GM23338 (cell line): ENCODE measurements around the gene KRT74. TPM values are rescaled to one million over a fixed set of nuclear protein-coding genes. Genes with fewer than 3 reads are reported as not detected.

Experiments
- ATAC-seq: fragments of 200-7000 bp; cut with Tn5 transposase; 3 replicates; pipeline ENCODE4 v1.9.1; 2020
- DNase-seq: peaks from one replicate; pipeline ENCODE4 v3.0.0-alpha.2; 2015; ENCODE audit warnings: low spot score
- H2AFZ ChIP-seq: fragments of 200-600 bp; sonication (generic); 2 replicates; pipeline ENCODE4 v1.8.0; 2016; ENCODE audit warnings: antibody characterized with exemption, mild to moderate bottlenecking, moderate library complexity
- H3F3A ChIP-seq: fragments of 200-600 bp; sonication (generic); replicated peaks from 2 replicates; pipeline ENCODE4 v1.8.0; 2017; ENCODE audit warnings: antibody characterized with exemption, mixed run types, low read depth
- H3K27ac ChIP-seq: fragments of 200-600 bp; sonication (generic); 2 replicates; pipeline ENCODE4 v1.6.1; 2016; ENCODE audit warnings: low read depth
- H3K27me3 ChIP-seq: fragments of 200-600 bp; sonication (generic); 2 replicates; pipeline ENCODE4 v1.8.0; 2016; ENCODE audit warnings: mild to moderate bottlenecking, mixed run types, moderate library complexity; ENCODE audit not compliant: insufficient read depth
- H3K36me3 ChIP-seq: fragments of 200-600 bp; sonication (generic); 2 replicates; pipeline ENCODE4 v1.8.0; 2016; ENCODE audit warnings: mild to moderate bottlenecking; ENCODE audit not compliant: insufficient read depth
- H3K4me1 ChIP-seq: fragments of 200-600 bp; sonication (generic); 2 replicates; pipeline ENCODE4 v1.8.0; 2016; ENCODE audit warnings: mild to moderate bottlenecking, moderate library complexity; ENCODE audit not compliant: insufficient read depth
- H3K4me2 ChIP-seq: fragments of 200-600 bp; sonication (generic); 2 replicates; pipeline ENCODE4 v1.7.1; 2017; ENCODE audit warnings: mixed run types
- H3K4me3 ChIP-seq: fragments of 200-600 bp; sonication (generic); 2 replicates; pipeline ENCODE4 v1.6.1; 2016; ENCODE audit warnings: mixed run types
- H3K79me2 ChIP-seq: fragments of 200-600 bp; sonication (generic); replicated peaks from 2 replicates; pipeline ENCODE4 v1.8.0; 2017; ENCODE audit warnings: mild to moderate bottlenecking; ENCODE audit not compliant: insufficient read depth
- H3K9me2 ChIP-seq: fragments of 200-600 bp; sonication (generic); 2 replicates; pipeline ENCODE4 v1.8.0; 2017; ENCODE audit not compliant: insufficient read depth
- H4K20me1 ChIP-seq: fragments of 200-600 bp; sonication (generic); replicated peaks from 2 replicates; pipeline ENCODE4 v1.8.0; 2017; ENCODE audit warnings: mild to moderate bottlenecking; ENCODE audit not compliant: insufficient read depth
- H3K27ac Mint-ChIP-seq: 2 replicates; pipeline ENCODE4 v1.8.0; 2020; ENCODE audit warnings: inconsistent platforms, mild to moderate bottlenecking, moderate library complexity, mixed read lengths
- H3K27me3 Mint-ChIP-seq: 3 replicates; pipeline ENCODE4 v1.8.0; 2022; ENCODE audit warnings: low read depth, mild to moderate bottlenecking, moderate library complexity, mixed read lengths, inconsistent platforms; ENCODE audit not compliant: insufficient read depth, poor library complexity
- H3K36me3 Mint-ChIP-seq: 3 replicates; pipeline ENCODE4 v1.8.0; 2021; ENCODE audit warnings: low read depth, mild to moderate bottlenecking, inconsistent platforms, moderate library complexity, mixed read lengths
- H3K4me1 Mint-ChIP-seq: 3 replicates; pipeline ENCODE4 v1.8.0; 2020; ENCODE audit warnings: mild to moderate bottlenecking, inconsistent platforms, mixed read lengths
- H3K4me3 Mint-ChIP-seq: 3 replicates; pipeline ENCODE4 v1.8.0; 2021; ENCODE audit warnings: moderate library complexity, mild to moderate bottlenecking, inconsistent platforms, mixed read lengths
- H3K9me3 Mint-ChIP-seq: 3 replicates; pipeline ENCODE4 v1.8.0; 2020; ENCODE audit warnings: moderate library complexity, mild to moderate bottlenecking, inconsistent platforms, mixed read lengths
- EZH2phosphoT487 ChIP-seq: fragments of 200-600 bp; sonication (generic); IDR thresholded peaks from one replicate; pipeline ENCODE4 v1.8.1; 2018; ENCODE audit warnings: antibody characterized with exemption; ENCODE audit not compliant: unreplicated experiment
- JUNB ChIP-seq: IDR thresholded peaks from one replicate; pipeline ENCODE4 v1.6.1; 2016; ENCODE audit warnings: antibody characterized with exemption; ENCODE audit not compliant: unreplicated experiment
- NANOG ChIP-seq: IDR thresholded peaks from 2 replicates; pipeline ENCODE4 v1.6.1; 2016; ENCODE audit warnings: antibody characterized with exemption, borderline replicate concordance
- STAT1 ChIP-seq: IDR thresholded peaks from one replicate; pipeline ENCODE4 v1.6.1; 2016; ENCODE audit warnings: antibody characterized with exemption; ENCODE audit not compliant: unreplicated experiment
- ZNF331 ChIP-seq: fragments of 250-450 bp; sonication (Bioruptor Pico); IDR thresholded peaks from 2 replicates; pipeline ENCODE4 v1.5.0; 2020; ENCODE audit warnings: low read depth, mild to moderate bottlenecking, moderate library complexity
- polyA plus RNA-seq: library from polyadenylated mRNA; unstranded; fragments of >200 nt; fragmentation: Nextera tagmentation; extraction: Ambion mirVana; gene quantifications from 2 replicates; pipeline ENCODE4 v1.2.1, GENCODE V29; 2016
- total RNA-seq: library from RNA; depleted of rRNA; stranded (reverse); fragments of >200 nt; shearing (Covaris generic); gene quantifications from 2 replicates; pipeline ENCODE4 v1.2.3, GENCODE V29; 2014
- TF ChIP-seq, protein P1 (sequence below), 2 experiments: fragments of 200-600 bp in 1 of 2; sonication (generic) in 1 of 2; conservative IDR thresholded peaks; 2 replicates each; pipeline versions ENCODE4 v1.5.1 to v1.6.1; 2016 to 2017; ENCODE audit warnings: antibody characterized with exemption in 2 of 2, low read depth in 2 of 2, mild to moderate bottlenecking in 2 of 2, moderate library complexity in 1 of 2
- TF ChIP-seq, protein P2 (sequence below): IDR thresholded peaks from 2 replicates; pipeline ENCODE4 v1.6.1; 2016; ENCODE audit warnings: antibody characterized with exemption
- TF ChIP-seq, protein P3 (sequence below): IDR thresholded peaks from one replicate; pipeline ENCODE4 v1.6.1; 2018; ENCODE audit warnings: antibody characterized with exemption; ENCODE audit not compliant: unreplicated experiment
- TF ChIP-seq, protein P4 (sequence below): fragments of 250-450 bp; sonication (Bioruptor Pico); IDR thresholded peaks from 2 replicates; pipeline ENCODE4 v1.5.0; 2020; ENCODE audit warnings: mild to moderate bottlenecking, moderate library complexity

KRT74 gene
- total and polyA plus RNA-seq, 2 experiments from 2014 or later, result not detected

DNA sequence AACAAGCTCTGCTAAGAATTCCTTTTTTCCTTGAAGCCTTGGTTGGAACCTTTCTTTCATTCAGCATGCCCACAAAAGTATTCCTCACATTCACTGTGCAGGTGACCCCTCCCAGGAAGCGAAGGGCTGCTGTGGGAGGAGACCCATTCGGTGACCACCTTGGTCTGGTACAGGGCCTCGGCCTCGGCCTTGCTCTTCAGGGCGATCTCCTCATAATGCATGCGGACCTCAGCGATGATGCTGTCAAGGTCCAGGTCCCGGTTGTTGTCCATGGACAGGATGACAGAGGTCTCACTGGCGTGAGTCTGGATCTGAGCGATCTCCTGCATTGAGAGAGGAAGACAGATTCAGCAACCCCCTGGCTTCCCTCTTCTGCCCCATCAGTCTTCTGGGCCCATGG is 3.1 kb downstream of the KRT74 start:
- ATAC-seq, result no peak
- H3K27me3 ChIP-seq, result no peaks in the 10 kb centered on the region
- DNase-seq, result no peak
- H2AFZ ChIP-seq, result no peak overlapping the region
- no peaks in the 10 kb centered on the region for H4K20me1 ChIP-seq
- H3K27ac ChIP-seq, result no peak overlapping the region
- H3K27ac Mint-ChIP-seq, result no peak overlapping the region
- H3K27me3 Mint-ChIP-seq, result peaks cover 5% of the 10 kb centered on the region
- no peaks in the 10 kb centered on the region for H3K4me1 Mint-ChIP-seq
- no peaks in the 10 kb centered on the region for H3K9me2 ChIP-seq
- H3K4me1 ChIP-seq, result no peaks in the 10 kb centered on the region
- H3K9me3 Mint-ChIP-seq, result no peaks in the 10 kb centered on the region
- no peak for TF ChIP-seq JUNB
- no peak for TF ChIP-seq STAT1
- TF ChIP-seq, protein P1, sequence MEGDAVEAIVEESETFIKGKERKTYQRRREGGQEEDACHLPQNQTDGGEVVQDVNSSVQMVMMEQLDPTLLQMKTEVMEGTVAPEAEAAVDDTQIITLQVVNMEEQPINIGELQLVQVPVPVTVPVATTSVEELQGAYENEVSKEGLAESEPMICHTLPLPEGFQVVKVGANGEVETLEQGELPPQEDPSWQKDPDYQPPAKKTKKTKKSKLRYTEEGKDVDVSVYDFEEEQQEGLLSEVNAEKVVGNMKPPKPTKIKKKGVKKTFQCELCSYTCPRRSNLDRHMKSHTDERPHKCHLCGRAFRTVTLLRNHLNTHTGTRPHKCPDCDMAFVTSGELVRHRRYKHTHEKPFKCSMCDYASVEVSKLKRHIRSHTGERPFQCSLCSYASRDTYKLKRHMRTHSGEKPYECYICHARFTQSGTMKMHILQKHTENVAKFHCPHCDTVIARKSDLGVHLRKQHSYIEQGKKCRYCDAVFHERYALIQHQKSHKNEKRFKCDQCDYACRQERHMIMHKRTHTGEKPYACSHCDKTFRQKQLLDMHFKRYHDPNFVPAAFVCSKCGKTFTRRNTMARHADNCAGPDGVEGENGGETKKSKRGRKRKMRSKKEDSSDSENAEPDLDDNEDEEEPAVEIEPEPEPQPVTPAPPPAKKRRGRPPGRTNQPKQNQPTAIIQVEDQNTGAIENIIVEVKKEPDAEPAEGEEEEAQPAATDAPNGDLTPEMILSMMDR (conservative IDR thresholded peaks at IDR 0.05; ENCODE audit: low read depth in 2 of 2), result no peak
- no peak for TF ChIP-seq EZH2phosphoT487
- no peak for TF ChIP-seq ZNF331 (CRISPR knock-in tag)
- TF ChIP-seq, protein P2, sequence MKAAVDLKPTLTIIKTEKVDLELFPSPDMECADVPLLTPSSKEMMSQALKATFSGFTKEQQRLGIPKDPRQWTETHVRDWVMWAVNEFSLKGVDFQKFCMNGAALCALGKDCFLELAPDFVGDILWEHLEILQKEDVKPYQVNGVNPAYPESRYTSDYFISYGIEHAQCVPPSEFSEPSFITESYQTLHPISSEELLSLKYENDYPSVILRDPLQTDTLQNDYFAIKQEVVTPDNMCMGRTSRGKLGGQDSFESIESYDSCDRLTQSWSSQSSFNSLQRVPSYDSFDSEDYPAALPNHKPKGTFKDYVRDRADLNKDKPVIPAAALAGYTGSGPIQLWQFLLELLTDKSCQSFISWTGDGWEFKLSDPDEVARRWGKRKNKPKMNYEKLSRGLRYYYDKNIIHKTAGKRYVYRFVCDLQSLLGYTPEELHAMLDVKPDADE, result no peak
- TF ChIP-seq, protein P3, sequence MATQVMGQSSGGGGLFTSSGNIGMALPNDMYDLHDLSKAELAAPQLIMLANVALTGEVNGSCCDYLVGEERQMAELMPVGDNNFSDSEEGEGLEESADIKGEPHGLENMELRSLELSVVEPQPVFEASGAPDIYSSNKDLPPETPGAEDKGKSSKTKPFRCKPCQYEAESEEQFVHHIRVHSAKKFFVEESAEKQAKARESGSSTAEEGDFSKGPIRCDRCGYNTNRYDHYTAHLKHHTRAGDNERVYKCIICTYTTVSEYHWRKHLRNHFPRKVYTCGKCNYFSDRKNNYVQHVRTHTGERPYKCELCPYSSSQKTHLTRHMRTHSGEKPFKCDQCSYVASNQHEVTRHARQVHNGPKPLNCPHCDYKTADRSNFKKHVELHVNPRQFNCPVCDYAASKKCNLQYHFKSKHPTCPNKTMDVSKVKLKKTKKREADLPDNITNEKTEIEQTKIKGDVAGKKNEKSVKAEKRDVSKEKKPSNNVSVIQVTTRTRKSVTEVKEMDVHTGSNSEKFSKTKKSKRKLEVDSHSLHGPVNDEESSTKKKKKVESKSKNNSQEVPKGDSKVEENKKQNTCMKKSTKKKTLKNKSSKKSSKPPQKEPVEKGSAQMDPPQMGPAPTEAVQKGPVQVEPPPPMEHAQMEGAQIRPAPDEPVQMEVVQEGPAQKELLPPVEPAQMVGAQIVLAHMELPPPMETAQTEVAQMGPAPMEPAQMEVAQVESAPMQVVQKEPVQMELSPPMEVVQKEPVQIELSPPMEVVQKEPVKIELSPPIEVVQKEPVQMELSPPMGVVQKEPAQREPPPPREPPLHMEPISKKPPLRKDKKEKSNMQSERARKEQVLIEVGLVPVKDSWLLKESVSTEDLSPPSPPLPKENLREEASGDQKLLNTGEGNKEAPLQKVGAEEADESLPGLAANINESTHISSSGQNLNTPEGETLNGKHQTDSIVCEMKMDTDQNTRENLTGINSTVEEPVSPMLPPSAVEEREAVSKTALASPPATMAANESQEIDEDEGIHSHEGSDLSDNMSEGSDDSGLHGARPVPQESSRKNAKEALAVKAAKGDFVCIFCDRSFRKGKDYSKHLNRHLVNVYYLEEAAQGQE, result no peak
- H3K4me3 Mint-ChIP-seq, result no peak overlapping the region
- H3K36me3 ChIP-seq, result no peaks in the 10 kb centered on the region
- no peaks in the 10 kb centered on the region for H3K36me3 Mint-ChIP-seq
- no peaks in the 10 kb centered on the region for H3K79me2 ChIP-seq
- no peak overlapping the region for H3K4me2 ChIP-seq
- no peaks in the 10 kb centered on the region for H3F3A ChIP-seq
- H3K4me3 ChIP-seq, result no peak overlapping the region

DNA sequence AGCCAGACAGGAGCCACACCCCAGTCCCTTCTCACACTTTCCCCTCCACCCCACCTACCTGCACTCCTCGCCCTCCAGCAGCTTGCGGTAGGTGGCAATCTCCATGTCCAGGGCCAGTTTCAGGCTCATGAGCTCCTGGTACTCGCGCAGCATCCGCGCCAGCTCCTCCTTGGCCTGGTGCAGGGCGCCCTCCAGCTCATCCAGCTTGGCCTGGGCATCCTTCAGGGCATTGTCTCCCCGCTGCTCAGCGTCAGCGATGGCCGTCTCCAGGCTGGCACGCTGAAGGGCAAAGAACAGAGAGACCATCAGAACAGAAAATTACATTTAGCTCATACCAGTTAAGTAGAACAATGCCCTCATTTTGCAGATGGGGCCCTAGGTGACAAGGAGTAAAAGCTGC is 5.5 kb downstream of the KRT74 start:
- Mint-ChIP-seq H3K27ac (no peak overlapping the region), H3K9me3 (no peaks in the 10 kb centered on the region)
- no peak for DNase-seq
- no peak for TF ChIP-seq NANOG
- TF ChIP-seq, protein P4, sequence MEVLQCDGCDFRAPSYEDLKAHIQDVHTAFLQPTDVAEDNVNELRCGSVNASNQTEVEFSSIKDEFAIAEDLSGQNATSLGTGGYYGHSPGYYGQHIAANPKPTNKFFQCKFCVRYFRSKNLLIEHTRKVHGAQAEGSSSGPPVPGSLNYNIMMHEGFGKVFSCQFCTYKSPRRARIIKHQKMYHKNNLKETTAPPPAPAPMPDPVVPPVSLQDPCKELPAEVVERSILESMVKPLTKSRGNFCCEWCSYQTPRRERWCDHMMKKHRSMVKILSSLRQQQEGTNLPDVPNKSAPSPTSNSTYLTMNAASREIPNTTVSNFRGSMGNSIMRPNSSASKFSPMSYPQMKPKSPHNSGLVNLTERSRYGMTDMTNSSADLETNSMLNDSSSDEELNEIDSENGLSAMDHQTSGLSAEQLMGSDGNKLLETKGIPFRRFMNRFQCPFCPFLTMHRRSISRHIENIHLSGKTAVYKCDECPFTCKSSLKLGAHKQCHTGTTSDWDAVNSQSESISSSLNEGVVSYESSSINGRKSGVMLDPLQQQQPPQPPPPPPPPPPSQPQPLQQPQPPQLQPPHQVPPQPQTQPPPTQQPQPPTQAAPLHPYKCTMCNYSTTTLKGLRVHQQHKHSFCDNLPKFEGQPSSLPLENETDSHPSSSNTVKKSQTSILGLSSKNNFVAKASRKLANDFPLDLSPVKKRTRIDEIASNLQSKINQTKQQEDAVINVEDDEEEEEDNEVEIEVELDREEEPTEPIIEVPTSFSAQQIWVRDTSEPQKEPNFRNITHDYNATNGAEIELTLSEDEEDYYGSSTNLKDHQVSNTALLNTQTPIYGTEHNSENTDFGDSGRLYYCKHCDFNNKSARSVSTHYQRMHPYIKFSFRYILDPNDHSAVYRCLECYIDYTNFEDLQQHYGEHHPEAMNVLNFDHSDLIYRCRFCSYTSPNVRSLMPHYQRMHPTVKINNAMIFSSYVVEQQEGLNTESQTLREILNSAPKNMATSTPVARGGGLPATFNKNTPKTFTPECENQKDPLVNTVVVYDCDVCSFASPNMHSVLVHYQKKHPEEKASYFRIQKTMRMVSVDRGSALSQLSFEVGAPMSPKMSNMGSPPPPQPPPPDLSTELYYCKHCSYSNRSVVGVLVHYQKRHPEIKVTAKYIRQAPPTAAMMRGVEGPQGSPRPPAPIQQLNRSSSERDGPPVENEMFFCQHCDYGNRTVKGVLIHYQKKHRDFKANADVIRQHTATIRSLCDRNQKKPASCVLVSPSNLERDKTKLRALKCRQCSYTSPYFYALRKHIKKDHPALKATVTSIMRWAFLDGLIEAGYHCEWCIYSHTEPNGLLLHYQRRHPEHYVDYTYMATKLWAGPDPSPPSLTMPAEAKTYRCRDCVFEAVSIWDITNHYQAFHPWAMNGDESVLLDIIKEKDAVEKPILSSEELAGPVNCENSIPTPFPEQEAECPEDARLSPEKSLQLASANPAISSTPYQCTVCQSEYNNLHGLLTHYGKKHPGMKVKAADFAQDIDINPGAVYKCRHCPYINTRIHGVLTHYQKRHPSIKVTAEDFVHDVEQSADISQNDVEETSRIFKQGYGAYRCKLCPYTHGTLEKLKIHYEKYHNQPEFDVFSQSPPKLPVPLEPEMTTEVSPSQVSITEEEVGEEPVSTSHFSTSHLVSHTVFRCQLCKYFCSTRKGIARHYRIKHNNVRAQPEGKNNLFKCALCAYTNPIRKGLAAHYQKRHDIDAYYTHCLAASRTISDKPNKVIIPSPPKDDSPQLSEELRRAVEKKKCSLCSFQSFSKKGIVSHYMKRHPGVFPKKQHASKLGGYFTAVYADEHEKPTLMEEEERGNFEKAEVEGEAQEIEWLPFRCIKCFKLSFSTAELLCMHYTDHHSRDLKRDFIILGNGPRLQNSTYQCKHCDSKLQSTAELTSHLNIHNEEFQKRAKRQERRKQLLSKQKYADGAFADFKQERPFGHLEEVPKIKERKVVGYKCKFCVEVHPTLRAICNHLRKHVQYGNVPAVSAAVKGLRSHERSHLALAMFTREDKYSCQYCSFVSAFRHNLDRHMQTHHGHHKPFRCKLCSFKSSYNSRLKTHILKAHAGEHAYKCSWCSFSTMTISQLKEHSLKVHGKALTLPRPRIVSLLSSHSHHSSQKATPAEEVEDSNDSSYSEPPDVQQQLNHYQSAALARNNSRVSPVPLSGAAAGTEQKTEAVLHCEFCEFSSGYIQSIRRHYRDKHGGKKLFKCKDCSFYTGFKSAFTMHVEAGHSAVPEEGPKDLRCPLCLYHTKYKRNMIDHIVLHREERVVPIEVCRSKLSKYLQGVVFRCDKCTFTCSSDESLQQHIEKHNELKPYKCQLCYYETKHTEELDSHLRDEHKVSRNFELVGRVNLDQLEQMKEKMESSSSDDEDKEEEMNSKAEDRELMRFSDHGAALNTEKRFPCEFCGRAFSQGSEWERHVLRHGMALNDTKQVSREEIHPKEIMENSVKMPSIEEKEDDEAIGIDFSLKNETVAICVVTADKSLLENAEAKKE (CRISPR knock-in tag), result no peak

More for the DNA sequence above, 5.5 kb downstream of the KRT74 start:
- Histone ChIP-seq H2AFZ (no peak overlapping the region), H3F3A (no peaks in the 10 kb centered on the region), H3K36me3 (no peaks in the 10 kb centered on the region), H3K27ac (no peak overlapping the region), H4K20me1 (no peaks in the 10 kb centered on the region), H3K4me3 (no peak overlapping the region), H3K9me2 (no peaks in the 10 kb centered on the region), H3K27me3 (no peaks in the 10 kb centered on the region), H3K4me2 (no peak overlapping the region), H3K79me2 (no peaks in the 10 kb centered on the region), H3K4me1 (no peaks in the 10 kb centered on the region)
- no peak for ATAC-seq
- Mint-ChIP-seq H3K4me3 (no peak overlapping the region), H3K27me3 (peaks cover 7% of the 10 kb centered on the region), H3K36me3 (no peaks in the 10 kb centered on the region), H3K4me1 (no peaks in the 10 kb centered on the region)
